Epithelial cell of prostate (primary cell): ENCODE measurements around the gene AIG1.
"Not testable (repeated sequence)": the region's sequence is repeated elsewhere in the genome, so short reads cannot be mapped to it uniquely, and the experiment has no call there.

Source experiments
- DNase-seq: peaks from one replicate; pipeline ENCODE4 v3.0.0-alpha.2; 2011; ENCODE audit warnings: low read depth, low spot score
- H3K27ac ChIP-seq: fragments of 450-650 bp; 2 replicates; pipeline ENCODE4 v1.5.1; 2017; ENCODE audit warnings: mild to moderate bottlenecking

The AIG1 gene

GRCh38 chr6:143157131-143157530, 96.4 kb downstream of the AIG1 start:
- no peak for DNase-seq
- no peak overlapping the region for H3K27ac ChIP-seq

GRCh38 chr6:143158113-143158581, 97.5 kb downstream of the AIG1 start:
- DNase-seq, result no peak
- peak overlapping the region; percentile 42 for H3K27ac ChIP-seq

- no peak for DNase-seq
- peak overlapping the region; percentile 42 for H3K27ac ChIP-seq
Observed at GRCh38 chr6:143159001-143159400, 98.3 kb downstream of the AIG1 start.

GRCh38 chr6:143160015-143160414, 99.3 kb downstream of the AIG1 start:
- no peak overlapping the region for H3K27ac ChIP-seq
- DNase-seq, result no peak

- DNase-seq, result no peak
- no peak overlapping the region for H3K27ac ChIP-seq
Observed at GRCh38 chr6:143160439-143161220, 99.9 kb downstream of the AIG1 start.

GRCh38 chr6:143163621-143164020, 102.9 kb downstream of the AIG1 start:
- no peak for DNase-seq
- H3K27ac ChIP-seq, result no peak overlapping the region

DNA sequence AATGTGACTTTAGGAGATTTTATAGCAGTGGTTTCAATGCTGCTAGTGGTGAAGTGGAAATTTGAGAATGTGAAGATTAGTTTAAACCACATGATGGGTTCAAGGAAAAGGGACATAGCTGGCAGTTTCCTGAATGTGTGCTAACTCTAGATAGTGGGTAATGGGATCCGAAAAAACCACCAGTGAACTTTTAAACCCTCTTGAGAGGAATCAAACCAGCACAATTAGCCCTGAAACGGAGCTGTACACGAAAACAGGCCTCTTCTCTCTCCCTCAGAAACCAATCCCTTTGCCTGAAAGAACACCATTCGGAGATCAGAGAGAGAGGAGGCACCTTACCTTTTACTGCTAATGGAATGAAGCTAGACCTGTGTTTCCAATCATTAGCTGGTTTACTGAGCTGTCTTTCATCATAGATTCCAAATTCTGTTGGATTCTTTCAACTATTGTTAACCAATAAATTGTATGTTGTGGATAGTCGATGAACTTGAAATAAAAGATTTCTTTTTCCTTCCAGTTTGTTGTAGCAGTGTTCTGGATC, 103.9 kb downstream of the AIG1 start:
- no peak for DNase-seq
- H3K27ac ChIP-seq, result no peak overlapping the region

GRCh38 chr6:143165315-143165855, 104.7 kb downstream of the AIG1 start:
- DNase-seq, result no peak

GRCh38 chr6:143166247-143166695, 105.6 kb downstream of the AIG1 start:
- DNase-seq, result no peak
- no peak overlapping the region for H3K27ac ChIP-seq

More at GRCh38 chr6:143165315-143165855, 104.7 kb downstream of the AIG1 start:
- H3K27ac ChIP-seq, result no peak overlapping the region

DNA sequence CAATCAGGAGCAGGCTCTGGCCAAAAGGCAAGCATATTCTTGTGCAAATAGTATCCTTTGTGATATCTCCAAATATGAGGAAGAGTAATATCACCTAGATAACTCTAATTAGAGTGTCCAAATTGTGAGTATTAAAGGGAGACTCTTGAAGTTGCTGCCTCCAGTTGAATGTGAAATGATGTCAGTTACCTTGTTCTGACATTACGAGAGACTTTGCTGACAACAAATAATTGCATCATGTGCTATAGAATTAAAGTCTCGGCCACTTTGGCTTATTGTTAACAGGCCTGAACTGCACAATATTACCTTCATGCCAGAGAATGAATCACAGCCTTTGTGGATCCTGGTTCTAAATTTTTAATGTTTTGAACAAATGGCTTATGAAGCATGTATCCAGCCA, 106.5 kb downstream of the AIG1 start:
- peak overlapping the region; percentile 2 for H3K27ac ChIP-seq
- DNase-seq, result no peak

DNA sequence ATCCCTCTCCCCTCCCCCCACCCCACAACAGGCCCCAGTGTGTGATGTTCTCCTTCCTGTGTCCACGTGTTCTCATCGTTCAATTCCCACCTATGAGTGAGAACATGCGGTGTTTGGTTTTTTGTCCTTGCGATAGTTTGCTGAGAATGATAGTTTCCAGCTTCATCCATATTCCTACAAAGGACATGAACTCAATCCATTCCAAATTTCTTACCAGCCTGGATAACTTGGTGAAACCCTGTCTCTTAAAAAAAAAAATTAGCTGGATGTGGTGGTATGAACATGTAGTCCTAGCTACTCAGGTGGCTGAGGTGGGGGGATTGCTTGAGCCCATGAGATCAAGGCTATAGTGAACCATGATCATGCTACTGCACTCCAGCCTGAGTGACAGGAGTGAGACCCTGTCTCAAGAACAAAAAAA, 107.7 kb downstream of the AIG1 start:
- not testable (repeated sequence) for DNase-seq, H3K27ac ChIP-seq

DNA sequence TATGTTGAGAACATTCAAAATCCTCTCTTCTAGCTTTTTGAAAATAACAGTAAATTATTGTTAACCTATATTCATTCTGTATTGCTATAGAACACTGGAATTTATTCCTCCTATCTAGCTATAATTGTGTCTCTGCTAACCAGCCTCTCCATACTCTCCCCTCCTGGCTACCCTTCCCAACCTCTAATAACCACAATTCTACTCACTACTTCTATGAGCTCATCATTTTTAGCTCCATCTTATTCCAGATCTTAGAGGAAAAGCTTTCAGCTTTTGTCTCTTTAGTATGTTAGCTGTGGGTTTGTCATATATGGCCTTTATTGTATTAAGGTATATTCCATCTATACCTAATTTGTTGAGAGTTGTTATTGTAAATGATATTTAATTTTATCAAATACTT, 108.8 kb downstream of the AIG1 start:
- H3K27ac ChIP-seq, result no peak overlapping the region
- no peak for DNase-seq

DNA sequence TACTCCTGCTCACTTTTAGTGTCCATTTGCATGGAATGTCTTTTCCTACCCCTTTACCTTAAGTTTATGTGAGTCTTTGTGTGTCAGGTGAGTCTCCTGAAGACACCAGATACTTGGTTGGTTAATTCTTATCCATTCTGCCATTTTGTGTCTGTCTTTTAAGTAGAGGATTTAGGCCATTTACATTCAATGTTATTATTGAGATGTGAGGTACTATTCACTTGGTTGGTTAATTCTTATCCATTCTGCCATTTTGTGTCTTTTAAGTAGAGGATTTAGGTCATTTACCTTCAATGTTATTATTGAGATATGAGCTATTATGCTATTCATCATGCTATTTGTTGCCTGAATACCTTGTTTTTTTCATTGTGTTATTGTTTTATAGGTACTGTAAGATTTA, 113.8 kb downstream of the AIG1 start:
- no peak for DNase-seq
- no peak overlapping the region for H3K27ac ChIP-seq

- H3K27ac ChIP-seq, result no peak overlapping the region
- DNase-seq, result no peak
Observed at GRCh38 chr6:143174951-143175350, 114.3 kb downstream of the AIG1 start.

GRCh38 chr6:143176090-143177021, 115.7 kb downstream of the AIG1 start:
- H3K27ac ChIP-seq, result no peak overlapping the region
- peak; percentile 50 for DNase-seq

DNA sequence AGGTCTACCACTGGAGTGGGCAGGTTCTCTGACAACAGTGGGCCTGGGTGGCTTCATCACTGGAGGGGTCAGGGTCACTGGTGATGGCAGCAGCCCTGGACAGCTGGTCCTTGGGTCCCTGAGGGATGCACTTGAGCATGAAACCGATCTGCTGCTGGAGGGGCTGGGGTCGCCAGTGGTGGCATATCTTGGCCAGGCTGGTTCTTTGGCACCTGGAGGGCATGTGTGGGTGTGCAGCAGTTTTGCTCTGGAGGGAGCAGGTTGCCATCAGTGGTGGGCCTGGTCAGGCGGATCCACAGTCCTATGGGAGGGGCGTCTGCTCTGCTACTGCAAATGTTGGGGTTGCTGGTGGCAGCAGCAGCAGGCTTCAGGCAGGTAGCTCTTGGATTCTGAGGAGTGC, 117.0 kb downstream of the AIG1 start:
- H3K27ac ChIP-seq, result no peak overlapping the region
- DNase-seq, result no peak

- H3K27ac ChIP-seq, result no peak overlapping the region
- DNase-seq, result no peak
Observed at GRCh38 chr6:143179096-143179495, 118.4 kb downstream of the AIG1 start.

GRCh38 chr6:143179901-143180612, 119.4 kb downstream of the AIG1 start:
- no peak overlapping the region for H3K27ac ChIP-seq
- DNase-seq, result no peak

DNA sequence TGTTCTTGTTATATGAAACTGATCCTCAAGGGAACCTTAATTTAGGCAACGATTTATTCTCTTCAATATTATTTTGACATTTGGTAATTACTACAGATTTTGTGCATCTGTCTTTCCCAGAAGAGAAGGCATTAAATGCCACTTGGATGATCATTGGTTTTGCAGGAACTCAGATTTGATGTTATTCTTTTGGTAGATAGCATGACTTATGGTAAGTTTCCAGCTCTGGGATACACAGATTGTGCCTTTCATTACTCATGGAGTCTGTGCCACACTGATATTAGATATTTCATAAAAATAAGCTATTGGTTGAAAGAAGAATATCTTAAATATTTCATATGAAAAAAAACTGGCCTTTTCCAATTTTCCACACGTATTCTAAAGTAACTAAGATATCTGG, 120.1 kb downstream of the AIG1 start:
- no peak for DNase-seq
- no peak overlapping the region for H3K27ac ChIP-seq

GRCh38 chr6:143183666-143184065, 123.0 kb downstream of the AIG1 start:
- DNase-seq, result no peak
- H3K27ac ChIP-seq, result no peak overlapping the region
